Neural cell (in vitro differentiated cells): ENCODE measurements around the gene CISH. TPM values are rescaled to one million over a fixed set of nuclear protein-coding genes. Genes with fewer than 3 reads are reported as not detected.

Experiments used
- H2AFZ ChIP-seq: fragments of 200-600, 300-800 bp; sonication (generic), shearing (Covaris generic); 2 replicates; pipeline ENCODE4 v1.6.0; 2014; ENCODE audit warnings: low read depth, mild to moderate bottlenecking, antibody characterized with exemption, low read length, moderate library complexity
- H3F3A ChIP-seq: fragments of 200-600 bp; shearing (Covaris generic); 2 replicates; pipeline ENCODE4 v1.6.1; 2016; ENCODE audit warnings: mild to moderate bottlenecking, moderate library complexity, mixed read lengths, antibody characterized with exemption, low read length; ENCODE audit not compliant: insufficient read depth, poor library complexity, severe bottlenecking
- H3K27ac ChIP-seq: fragments of 200-600, 300-800 bp; sonication (generic), shearing (Covaris generic); 2 replicates; pipeline ENCODE4 v1.5.1; 2014; ENCODE audit warnings: mild to moderate bottlenecking, low read length, moderate library complexity
- H3K27me3 ChIP-seq: fragments of 300-800, 200-600 bp; sonication (generic), shearing (Covaris generic); 2 replicates; pipeline ENCODE4 v1.6.0; 2014; ENCODE audit warnings: mild to moderate bottlenecking, low read depth, low read length, moderate library complexity; ENCODE audit not compliant: insufficient read depth
- H3K36me3 ChIP-seq: fragments of 300-800, 200-600 bp; sonication (generic), shearing (Covaris generic); 2 replicates; pipeline ENCODE4 v1.5.1; 2014; ENCODE audit warnings: mild to moderate bottlenecking, antibody characterized with exemption, low read length, moderate library complexity; ENCODE audit not compliant: insufficient read depth
- H3K4me2 ChIP-seq: fragments of 300-800, 200-600 bp; sonication (generic), shearing (Covaris generic); 2 replicates; pipeline ENCODE4 v1.6.0; 2014; ENCODE audit warnings: mild to moderate bottlenecking, low read length
- H3K4me3 ChIP-seq: fragments of 300-800, 200-600 bp; sonication (generic), shearing (Covaris generic); 2 replicates; pipeline ENCODE4 v1.5.1; 2014; ENCODE audit warnings: mild to moderate bottlenecking, low read length, moderate library complexity
- H3K79me2 ChIP-seq: fragments of 200-600 bp; shearing (Covaris generic); replicated peaks from 2 replicates; pipeline ENCODE4 v1.6.0; 2014; ENCODE audit warnings: mild to moderate bottlenecking, low read length, moderate library complexity; ENCODE audit not compliant: insufficient read depth
- H3K9ac ChIP-seq: fragments of 300-800, 200-600 bp; sonication (generic), shearing (Covaris generic); 2 replicates; pipeline ENCODE4 v1.6.1; 2016; ENCODE audit warnings: mild to moderate bottlenecking, low read length, mixed read lengths
- H3K9me2 ChIP-seq: fragments of 200-600 bp; shearing (Covaris generic); 2 replicates; pipeline ENCODE4 v1.6.1; 2016; ENCODE audit warnings: mild to moderate bottlenecking, low read length, mixed read lengths; ENCODE audit not compliant: insufficient read depth
- H3K9me3 ChIP-seq: fragments of 200-600, 300-800 bp; sonication (generic), shearing (Covaris generic); 2 replicates; pipeline ENCODE4 v1.6.1; 2016; ENCODE audit warnings: mild to moderate bottlenecking, mixed run types, low read length, moderate library complexity, mixed read lengths
- H4K20me1 ChIP-seq: fragments of 200-600 bp; shearing (Covaris generic); 2 replicates; pipeline ENCODE4 v1.6.1; 2016; ENCODE audit warnings: mild to moderate bottlenecking, mixed run types; ENCODE audit not compliant: insufficient read depth
- EP300 ChIP-seq: fragments of 450-650 bp; conservative IDR thresholded peaks from 2 replicates; pipeline ENCODE4 v1.6.1; 2014; ENCODE audit warnings: antibody characterized with exemption, mild to moderate bottlenecking, moderate library complexity; ENCODE audit not compliant: poor library complexity, severe bottlenecking
- EZH2 ChIP-seq: fragments of 200-600, 300-800 bp; shearing (Covaris generic), sonication (generic); IDR thresholded peaks from 2 replicates; pipeline ENCODE4 v1.6.1; 2014; ENCODE audit warnings: antibody characterized with exemption, low read length, borderline replicate concordance, mild to moderate bottlenecking; ENCODE audit not compliant: insufficient read depth, poor library complexity, severe bottlenecking
- MXI1 ChIP-seq: fragments of 450-650 bp; conservative IDR thresholded peaks from 2 replicates; pipeline ENCODE4 v1.6.1; 2014; ENCODE audit warnings: antibody characterized with exemption, mild to moderate bottlenecking; ENCODE audit not compliant: poor library complexity, severe bottlenecking
- POLR2AphosphoS5 ChIP-seq: IDR thresholded peaks from 2 replicates; pipeline ENCODE4 v1.6.1; 2012
- RAD21 ChIP-seq: fragments of 450-650 bp; conservative IDR thresholded peaks from 2 replicates; pipeline ENCODE4 v1.6.1; 2014; ENCODE audit warnings: antibody characterized with exemption, mild to moderate bottlenecking, moderate library complexity
- SMC3 ChIP-seq: fragments of 450-650 bp; conservative IDR thresholded peaks from 2 replicates; pipeline ENCODE4 v1.6.1; 2014; ENCODE audit warnings: antibody characterized with exemption, mild to moderate bottlenecking, moderate library complexity; ENCODE audit not compliant: poor library complexity
- TAF1 ChIP-seq: IDR thresholded peaks from 2 replicates; pipeline ENCODE4 v1.6.1; 2012; ENCODE audit warnings: low read depth
- polyA plus RNA-seq: library from polyadenylated mRNA; depleted of rRNA; stranded (reverse); fragments of >200 nt; gene quantifications from 2 replicates; pipeline ENCODE4 v1.2.3, GENCODE V29; 2014
- TF ChIP-seq, protein P1 (sequence below): fragments of 450-650 bp; IDR thresholded peaks from 2 replicates; pipeline ENCODE4 v1.5.1; 2014; ENCODE audit warnings: antibody characterized with exemption, mild to moderate bottlenecking, moderate library complexity; ENCODE audit not compliant: poor library complexity, severe bottlenecking
- TF ChIP-seq, protein P2 (sequence below): IDR thresholded peaks from 2 replicates; pipeline ENCODE4 v1.6.1; 2012; ENCODE audit warnings: borderline replicate concordance

The CISH gene
- polyA plus RNA-seq, 1 donor from 2014 or later = not detected

DNA sequence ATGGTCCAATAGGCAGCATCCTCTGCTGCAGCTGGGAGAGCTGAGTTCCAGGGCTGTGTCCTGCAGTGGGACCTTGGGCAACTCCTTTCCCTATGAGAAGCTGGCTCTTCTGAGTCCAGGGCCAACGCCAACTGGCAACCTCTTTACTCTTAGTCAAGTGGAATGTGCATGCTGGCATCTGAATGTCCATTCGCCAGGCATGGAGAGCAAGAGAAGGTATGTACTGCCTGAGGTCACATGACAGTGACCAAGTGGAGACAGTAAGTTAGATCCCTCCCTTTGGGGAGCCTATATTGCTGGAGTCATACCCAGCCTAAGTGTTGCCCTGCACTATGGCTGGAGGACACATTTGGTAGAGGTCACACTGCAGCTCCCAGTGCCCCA is 30.1 kb downstream of the CISH start:
- H3K36me3 ChIP-seq = no peaks in the 10 kb centered on the region

DNA sequence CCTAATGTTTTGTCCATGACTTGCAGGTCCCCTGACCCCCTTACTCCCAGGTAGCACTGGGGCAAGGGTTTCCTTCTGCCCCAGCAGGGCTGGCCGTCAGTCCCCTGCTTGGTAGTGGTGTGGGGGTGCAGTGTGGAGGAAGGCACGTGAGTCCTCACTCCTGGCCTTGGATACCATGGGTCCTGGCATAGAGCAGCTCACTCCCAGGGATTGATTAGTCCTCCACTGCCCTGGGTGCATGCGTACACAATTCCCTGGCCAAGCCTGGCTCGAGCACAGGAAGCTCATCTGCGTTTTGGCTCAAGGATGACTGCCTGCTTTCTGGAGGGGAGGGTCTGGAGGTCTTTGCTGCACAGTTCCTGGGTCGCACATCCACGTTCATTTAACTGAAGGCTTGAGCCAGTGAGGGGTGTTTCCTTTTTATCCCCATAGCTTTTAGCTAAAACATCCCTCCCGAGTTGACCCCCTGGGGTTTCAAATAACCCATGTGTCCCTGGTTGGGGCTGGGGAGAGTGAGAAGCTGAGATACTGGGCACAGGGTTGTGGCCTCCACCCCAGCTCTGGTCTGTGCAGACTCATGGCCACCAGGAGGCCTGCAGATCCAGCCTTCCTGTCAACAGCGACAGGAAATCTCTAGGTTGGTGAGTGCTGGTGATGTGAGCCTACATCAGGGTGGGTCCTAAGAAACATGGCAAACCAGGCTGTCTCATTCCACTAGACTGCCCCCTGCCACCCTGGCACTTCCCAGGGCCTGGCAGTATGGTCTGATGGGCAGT is 30.7 kb downstream of the CISH start:
- no peak overlapping the region for H3K4me3 ChIP-seq
- TF ChIP-seq SMC3 = no peak
- TF ChIP-seq MXI1 = no peak
- no peak for TF ChIP-seq EP300
- TF ChIP-seq RAD21 = no peak
- TF ChIP-seq, protein P1, sequence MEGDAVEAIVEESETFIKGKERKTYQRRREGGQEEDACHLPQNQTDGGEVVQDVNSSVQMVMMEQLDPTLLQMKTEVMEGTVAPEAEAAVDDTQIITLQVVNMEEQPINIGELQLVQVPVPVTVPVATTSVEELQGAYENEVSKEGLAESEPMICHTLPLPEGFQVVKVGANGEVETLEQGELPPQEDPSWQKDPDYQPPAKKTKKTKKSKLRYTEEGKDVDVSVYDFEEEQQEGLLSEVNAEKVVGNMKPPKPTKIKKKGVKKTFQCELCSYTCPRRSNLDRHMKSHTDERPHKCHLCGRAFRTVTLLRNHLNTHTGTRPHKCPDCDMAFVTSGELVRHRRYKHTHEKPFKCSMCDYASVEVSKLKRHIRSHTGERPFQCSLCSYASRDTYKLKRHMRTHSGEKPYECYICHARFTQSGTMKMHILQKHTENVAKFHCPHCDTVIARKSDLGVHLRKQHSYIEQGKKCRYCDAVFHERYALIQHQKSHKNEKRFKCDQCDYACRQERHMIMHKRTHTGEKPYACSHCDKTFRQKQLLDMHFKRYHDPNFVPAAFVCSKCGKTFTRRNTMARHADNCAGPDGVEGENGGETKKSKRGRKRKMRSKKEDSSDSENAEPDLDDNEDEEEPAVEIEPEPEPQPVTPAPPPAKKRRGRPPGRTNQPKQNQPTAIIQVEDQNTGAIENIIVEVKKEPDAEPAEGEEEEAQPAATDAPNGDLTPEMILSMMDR = no peak
- TF ChIP-seq TAF1 = no peak
- TF ChIP-seq POLR2AphosphoS5 = no peak
- no peak for TF ChIP-seq EZH2
- no peak overlapping the region for H2AFZ ChIP-seq
- no peak overlapping the region for H3K9ac ChIP-seq
- H3F3A ChIP-seq = no peaks in the 10 kb centered on the region
- no peaks in the 10 kb centered on the region for H3K79me2 ChIP-seq
- no peaks in the 10 kb centered on the region for H4K20me1 ChIP-seq
- no peak overlapping the region for H3K4me2 ChIP-seq
- H3K9me2 ChIP-seq = no peaks in the 10 kb centered on the region
- no peaks in the 10 kb centered on the region for H3K9me3 ChIP-seq
- H3K36me3 ChIP-seq = no peaks in the 10 kb centered on the region
- no peaks in the 10 kb centered on the region for H3K27me3 ChIP-seq
- H3K27ac ChIP-seq = no peak overlapping the region

More for the DNA sequence above, 30.1 kb downstream of the CISH start:
- H4K20me1 ChIP-seq = no peaks in the 10 kb centered on the region
- no peak overlapping the region for H2AFZ ChIP-seq
- H3K27me3 ChIP-seq = no peaks in the 10 kb centered on the region
- no peaks in the 10 kb centered on the region for H3F3A ChIP-seq
- H3K9me3 ChIP-seq = no peaks in the 10 kb centered on the region
- H3K9me2 ChIP-seq = no peaks in the 10 kb centered on the region
- H3K27ac ChIP-seq = no peak overlapping the region
- no peak overlapping the region for H3K9ac ChIP-seq
- no peak for TF ChIP-seq TAF1
- no peak for TF ChIP-seq POLR2AphosphoS5
- TF ChIP-seq, protein P2, sequence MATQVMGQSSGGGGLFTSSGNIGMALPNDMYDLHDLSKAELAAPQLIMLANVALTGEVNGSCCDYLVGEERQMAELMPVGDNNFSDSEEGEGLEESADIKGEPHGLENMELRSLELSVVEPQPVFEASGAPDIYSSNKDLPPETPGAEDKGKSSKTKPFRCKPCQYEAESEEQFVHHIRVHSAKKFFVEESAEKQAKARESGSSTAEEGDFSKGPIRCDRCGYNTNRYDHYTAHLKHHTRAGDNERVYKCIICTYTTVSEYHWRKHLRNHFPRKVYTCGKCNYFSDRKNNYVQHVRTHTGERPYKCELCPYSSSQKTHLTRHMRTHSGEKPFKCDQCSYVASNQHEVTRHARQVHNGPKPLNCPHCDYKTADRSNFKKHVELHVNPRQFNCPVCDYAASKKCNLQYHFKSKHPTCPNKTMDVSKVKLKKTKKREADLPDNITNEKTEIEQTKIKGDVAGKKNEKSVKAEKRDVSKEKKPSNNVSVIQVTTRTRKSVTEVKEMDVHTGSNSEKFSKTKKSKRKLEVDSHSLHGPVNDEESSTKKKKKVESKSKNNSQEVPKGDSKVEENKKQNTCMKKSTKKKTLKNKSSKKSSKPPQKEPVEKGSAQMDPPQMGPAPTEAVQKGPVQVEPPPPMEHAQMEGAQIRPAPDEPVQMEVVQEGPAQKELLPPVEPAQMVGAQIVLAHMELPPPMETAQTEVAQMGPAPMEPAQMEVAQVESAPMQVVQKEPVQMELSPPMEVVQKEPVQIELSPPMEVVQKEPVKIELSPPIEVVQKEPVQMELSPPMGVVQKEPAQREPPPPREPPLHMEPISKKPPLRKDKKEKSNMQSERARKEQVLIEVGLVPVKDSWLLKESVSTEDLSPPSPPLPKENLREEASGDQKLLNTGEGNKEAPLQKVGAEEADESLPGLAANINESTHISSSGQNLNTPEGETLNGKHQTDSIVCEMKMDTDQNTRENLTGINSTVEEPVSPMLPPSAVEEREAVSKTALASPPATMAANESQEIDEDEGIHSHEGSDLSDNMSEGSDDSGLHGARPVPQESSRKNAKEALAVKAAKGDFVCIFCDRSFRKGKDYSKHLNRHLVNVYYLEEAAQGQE = no peak
- no peaks in the 10 kb centered on the region for H3K79me2 ChIP-seq
- H3K4me3 ChIP-seq = no peak overlapping the region
- no peak overlapping the region for H3K4me2 ChIP-seq
